HCT116 (cell line): ENCODE measurements around the gene MYO5C.

ENCODE experiments used
- CTCF ChIP-seq, 3 experiments: fragments of 200-600 bp in 1 of 3; sonication (generic) in 1 of 3; IDR thresholded peaks in 2 of 3; conservative IDR thresholded peaks in 1 of 3; 2 replicates each; pipeline ENCODE4 v1.5.1; 2012 to 2017; ENCODE audit warnings: low read depth in 2 of 3, low read length in 2 of 3, antibody characterized with exemption in 1 of 3, borderline replicate concordance in 1 of 3, control low read depth in 1 of 3, mild to moderate bottlenecking in 1 of 3, mixed read lengths in 1 of 3, mixed run types in 1 of 3, moderate library complexity in 1 of 3; ENCODE audit not compliant: insufficient read depth in 1 of 3
- MAX ChIP-seq: IDR thresholded peaks from 2 replicates; pipeline ENCODE4 v1.6.1; 2012
- POLR2A ChIP-seq: IDR thresholded peaks from 2 replicates; pipeline ENCODE4 v1.7.0; 2011; ENCODE audit warnings: borderline replicate concordance; ENCODE audit not compliant: insufficient read depth, insufficient read length; ENCODE audit errors: extremely low read depth
- POLR2AphosphoS5 ChIP-seq: IDR thresholded peaks from 2 replicates; pipeline ENCODE4 v1.6.1; 2011; ENCODE audit warnings: mild to moderate bottlenecking, low read depth, low read length, moderate library complexity
- SRF ChIP-seq: IDR thresholded peaks from 2 replicates; pipeline ENCODE4 v1.6.1; 2012; ENCODE audit warnings: low read depth
- YY1 ChIP-seq: IDR thresholded peaks from 2 replicates; pipeline ENCODE4 v1.6.1; 2011; ENCODE audit warnings: low read length, low read depth, moderate library complexity, mild to moderate bottlenecking; ENCODE audit not compliant: insufficient replicate concordance; ENCODE audit errors: extremely low read depth
- ZFX ChIP-seq: fragments of 450-650 bp; IDR thresholded peaks from 2 replicates; pipeline ENCODE4 v1.6.1; 2017
- TF ChIP-seq, protein P1 (sequence below): IDR thresholded peaks from 2 replicates; pipeline ENCODE4 v1.6.1; 2012

DNA sequence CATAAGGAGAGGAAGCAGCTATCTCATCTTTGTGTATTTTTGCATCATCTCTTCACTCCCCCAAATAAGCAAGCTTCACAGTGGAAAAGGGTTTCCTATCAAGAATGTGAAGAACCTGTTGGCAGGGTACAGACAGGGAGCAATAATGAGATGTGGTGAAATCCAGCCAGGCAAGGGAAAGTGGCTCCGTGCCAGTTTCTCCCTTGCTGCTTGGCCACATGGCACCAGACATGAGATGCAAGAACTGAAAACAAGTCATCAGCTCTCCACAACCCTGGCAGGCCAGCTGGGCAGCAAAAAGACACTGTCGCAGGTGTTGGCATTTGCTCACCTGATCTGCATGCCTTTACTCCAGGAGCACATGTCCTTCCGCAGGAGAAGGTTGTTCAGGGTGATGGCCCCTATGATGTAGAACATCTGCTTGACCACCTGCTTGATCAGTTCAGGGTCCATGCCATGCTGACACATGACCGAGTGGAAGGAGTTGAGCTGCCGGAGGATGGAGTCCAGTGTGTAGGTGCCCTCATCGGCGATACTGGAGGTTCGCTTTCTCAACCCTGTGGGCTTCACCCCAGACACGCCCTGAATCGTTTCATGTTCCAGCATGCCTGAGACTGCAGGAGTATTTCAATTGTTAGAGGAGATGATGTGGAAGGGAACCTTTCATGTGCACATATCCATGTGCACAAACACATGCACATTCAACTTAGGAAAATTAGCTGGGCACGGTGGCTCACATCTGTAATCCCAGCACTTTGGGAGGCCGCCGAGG lies 23.3 kb upstream of the MYO5C start:
- no peak for TF ChIP-seq CTCF (IDR thresholded peaks at IDR 0.05 in 2 of 3, conservative IDR thresholded peaks at IDR 0.05 in 1 of 3; ENCODE audit: borderline replicate concordance in 1 of 3, insufficient read depth in 1 of 3, low read depth in 2 of 3, low read length in 2 of 3)
- TF ChIP-seq, protein P1, sequence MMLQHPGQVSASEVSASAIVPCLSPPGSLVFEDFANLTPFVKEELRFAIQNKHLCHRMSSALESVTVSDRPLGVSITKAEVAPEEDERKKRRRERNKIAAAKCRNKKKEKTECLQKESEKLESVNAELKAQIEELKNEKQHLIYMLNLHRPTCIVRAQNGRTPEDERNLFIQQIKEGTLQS = no peak
- no peak for TF ChIP-seq POLR2A
- TF ChIP-seq ZFX = no peak
- TF ChIP-seq MAX = no peak
- no peak for TF ChIP-seq YY1
- no peak for TF ChIP-seq POLR2AphosphoS5
- TF ChIP-seq SRF = no peak
